Measurements from ENCODE around the gene VSNL1. TPM values are rescaled to one million over a fixed set of nuclear protein-coding genes. Genes with fewer than 3 reads are reported as not detected.

Gene VSNL1
- total RNA-seq, 1 experiment from 2014 or later, result not detected

DNA sequence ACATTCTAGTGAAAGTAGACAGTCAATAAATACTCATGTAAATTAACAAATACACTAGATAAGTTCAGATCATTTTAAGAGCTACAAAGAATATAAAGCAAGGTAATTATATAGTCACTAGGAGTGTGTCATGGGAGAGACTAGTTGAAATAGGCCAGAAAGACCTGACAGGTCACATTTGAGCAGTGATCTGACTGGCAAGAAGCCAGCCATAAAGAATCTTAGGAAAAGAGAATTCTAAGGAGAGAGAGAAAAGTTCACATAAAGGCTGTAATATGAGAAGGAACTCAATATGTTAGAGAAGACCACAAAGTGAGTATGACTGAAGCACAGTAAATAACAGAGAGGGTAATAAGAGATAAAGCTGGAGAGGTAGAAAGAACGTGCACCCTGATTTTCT is 31.2 kb downstream of the VSNL1 start:
- DNase-seq (peak; percentile 48), ATAC-seq (no peak)
- no TSS peak for BruUV-seq (replicated peaks)
- Histone ChIP-seq H3K9ac (ENCODE audit: low read length) (no peak overlapping the region), H3K9me2 (replicated peaks; ENCODE audit: low read length) (no peaks in the 10 kb centered on the region), H3K27ac (ENCODE audit: low read length) (no peak overlapping the region), H3K9me3 (ENCODE audit: low read length) (no peaks in the 10 kb centered on the region), H3K4me1 (ENCODE audit: insufficient read depth, low read length) (no peaks in the 10 kb centered on the region), H3K79me2 (ENCODE audit: low read length) (no peaks in the 10 kb centered on the region), H3F3A (ENCODE audit: low read length, unreplicated experiment) (no peaks in the 10 kb centered on the region), H3K27me3 (ENCODE audit: low read length) (peaks cover 3% of the 10 kb centered on the region; the same call in 1 of the 2 replicates), H2AFZ (ENCODE audit: low read length) (no peak overlapping the region), H3K4me3 (ENCODE audit: low read length) (no peak overlapping the region), H4K20me1 (ENCODE audit: low read length) (no peaks in the 10 kb centered on the region), H3K36me3 (ENCODE audit: low read depth, low read length) (no peaks in the 10 kb centered on the region), H3K4me2 (ENCODE audit: low read length) (no peak overlapping the region)
- intact Hi-C loops (cut with micrococcal nuclease), result no loop called here
- CTCF ChIA-PET, result no interaction called here
- POLR2A ChIA-PET (ENCODE audit: unreplicated experiment), result no interaction called here
- no peak for TF ChIP-seq EZH2phosphoT487 (IDR thresholded peaks at IDR 0.05; ENCODE audit: borderline replicate concordance, low read length)
- TF ChIP-seq EZH2 (IDR thresholded peaks at IDR 0.05; ENCODE audit: low read length, unreplicated experiment), result no peak
- TF ChIP-seq CTCF (conservative IDR thresholded peaks at IDR 0.05; ENCODE audit: low read depth, low read length), result no peak

DNA sequence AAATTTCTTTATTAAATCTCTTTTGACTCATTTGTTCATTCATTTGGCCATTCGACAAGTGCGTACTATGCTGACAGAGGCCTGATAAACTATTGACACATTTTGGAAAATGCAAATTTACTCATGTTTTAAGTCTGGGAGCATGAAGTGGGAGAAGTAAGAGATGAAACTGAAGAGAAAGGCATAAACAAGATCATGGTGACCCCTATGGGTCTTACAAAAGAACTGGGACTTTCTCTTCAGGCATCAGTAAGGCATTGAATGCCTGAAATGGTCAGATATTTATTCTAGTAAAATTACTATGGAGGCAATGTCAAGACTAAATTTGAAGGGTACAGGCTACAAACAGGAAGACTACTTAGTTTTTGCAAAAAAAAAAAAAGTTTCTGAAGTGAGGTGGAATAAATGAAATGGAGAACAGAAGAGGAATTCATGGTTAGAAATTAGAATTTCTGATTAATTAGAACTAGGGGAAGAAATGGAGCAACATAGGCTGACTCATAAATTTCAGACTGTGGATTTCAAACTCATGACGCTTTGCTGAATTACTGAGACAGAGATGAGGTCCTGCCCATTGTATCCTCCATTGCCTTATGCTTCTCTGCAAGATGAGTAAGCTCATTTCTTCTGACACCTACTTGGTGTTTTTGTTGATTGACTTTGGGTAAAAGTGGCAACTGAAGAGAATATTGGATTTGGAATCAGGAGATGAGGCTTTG is 32.7 kb downstream of the VSNL1 start:
- H3K4me3 ChIP-seq (ENCODE audit: low read length), result no peak overlapping the region
- no TSS peak for BruUV-seq (replicated peaks)
- TF ChIP-seq EZH2 (IDR thresholded peaks at IDR 0.05; ENCODE audit: low read length, unreplicated experiment) (no peak), EZH2phosphoT487 (IDR thresholded peaks at IDR 0.05; ENCODE audit: borderline replicate concordance, low read length) (no peak), CTCF (conservative IDR thresholded peaks at IDR 0.05; ENCODE audit: low read depth, low read length) (peak; percentile 31)
- no peaks in the 10 kb centered on the region for H3K4me1 ChIP-seq (ENCODE audit: insufficient read depth, low read length)
- no peak overlapping the region for H2AFZ ChIP-seq (ENCODE audit: low read length)
- CTCF ChIA-PET, result no interaction called here
- H3K9me3 ChIP-seq (ENCODE audit: low read length), result no peaks in the 10 kb centered on the region
- H3K36me3 ChIP-seq (ENCODE audit: low read depth, low read length), result no peaks in the 10 kb centered on the region
- intact Hi-C loops (cut with micrococcal nuclease), result no loop called here
- H3K27ac ChIP-seq (ENCODE audit: low read length), result no peak overlapping the region
- H3K9me2 ChIP-seq (replicated peaks; ENCODE audit: low read length), result no peaks in the 10 kb centered on the region
- no peak for ATAC-seq
- peaks cover 3% of the 10 kb centered on the region; the same call in 1 of the 2 replicates for H3K27me3 ChIP-seq (ENCODE audit: low read length)
- H3F3A ChIP-seq (ENCODE audit: low read length, unreplicated experiment), result no peaks in the 10 kb centered on the region
- POLR2A ChIA-PET (ENCODE audit: unreplicated experiment), result no interaction called here
- no peak overlapping the region for H3K9ac ChIP-seq (ENCODE audit: low read length)
- no peaks in the 10 kb centered on the region for H4K20me1 ChIP-seq (ENCODE audit: low read length)
- no peak overlapping the region for H3K4me2 ChIP-seq (ENCODE audit: low read length)
- H3K79me2 ChIP-seq (ENCODE audit: low read length), result no peaks in the 10 kb centered on the region
- DNase-seq, result no peak

GRCh38 chr2:17573804-17574175 is 33.3 kb downstream of the VSNL1 start:
- Histone ChIP-seq H3K9me3 (ENCODE audit: low read length) (no peaks in the 10 kb centered on the region), H3K79me2 (ENCODE audit: low read length) (no peaks in the 10 kb centered on the region), H3K27me3 (ENCODE audit: low read length) (peaks cover 3% of the 10 kb centered on the region; the same call in 1 of the 2 replicates), H3K27ac (ENCODE audit: low read length) (no peak overlapping the region), H2AFZ (ENCODE audit: low read length) (no peak overlapping the region), H3K4me2 (ENCODE audit: low read length) (no peak overlapping the region), H3K9me2 (replicated peaks; ENCODE audit: low read length) (no peaks in the 10 kb centered on the region), H3K4me3 (ENCODE audit: low read length) (no peak overlapping the region), H3F3A (ENCODE audit: low read length, unreplicated experiment) (no peaks in the 10 kb centered on the region), H4K20me1 (ENCODE audit: low read length) (no peaks in the 10 kb centered on the region), H3K4me1 (ENCODE audit: insufficient read depth, low read length) (no peaks in the 10 kb centered on the region), H3K9ac (ENCODE audit: low read length) (no peak overlapping the region), H3K36me3 (ENCODE audit: low read depth, low read length) (no peaks in the 10 kb centered on the region)
- POLR2A ChIA-PET (ENCODE audit: unreplicated experiment), result no interaction called here
- no TSS peak for BruUV-seq (replicated peaks)
- ATAC-seq (no peak), DNase-seq (no peak)
- no peak for TF ChIP-seq CTCF (conservative IDR thresholded peaks at IDR 0.05; ENCODE audit: low read depth, low read length)
- TF ChIP-seq EZH2phosphoT487 (IDR thresholded peaks at IDR 0.05; ENCODE audit: borderline replicate concordance, low read length), result no peak
- TF ChIP-seq EZH2 (IDR thresholded peaks at IDR 0.05; ENCODE audit: low read length, unreplicated experiment), result no peak
- intact Hi-C loops (cut with micrococcal nuclease), result no loop called here
- CTCF ChIA-PET, result no interaction called here
